A673 (cell line): ENCODE results near the gene R3HDML. TPM values are rescaled to one million over a fixed set of nuclear protein-coding genes. Genes with fewer than 3 reads are reported as not detected.

ENCODE experiments used
- BruUV-seq: library from RNA; stranded (reverse); fragments of 400-500 nt; replicated peaks from 2 replicates; lab custom pipeline; 2021; lab: Mats Ljungman, UMichigan
- CTCF ChIA-PET: fragments of 300-600 bp; sonication (Branson Sonifier 250); formaldehyde crosslinking; loops from one replicate; lab custom pipeline; 2022; ENCODE audit warnings: antibody characterized with exemption; lab: Charles Lee
- POLR2A ChIA-PET: fragments of 300-600 bp; sonication (Branson Sonifier 250); formaldehyde crosslinking; loops from one replicate; lab custom pipeline; 2022; ENCODE audit warnings: antibody characterized with exemption; ENCODE audit not compliant: low non-redundant PET; lab: Charles Lee
- DNase-seq: peaks from one replicate; pipeline ENCODE4 v3.0.0-alpha.2; 2015; ENCODE audit warnings: low spot score
- H3K27ac ChIP-seq: fragments of 200-600 bp; sonication (generic); 2 replicates; pipeline ENCODE4 v1.5.1; 2016; ENCODE audit warnings: mixed run types, low read depth, mild to moderate bottlenecking, mixed read lengths, antibody characterized with exemption, low read length; ENCODE audit not compliant: poor library complexity, severe bottlenecking
- H3K27me3 ChIP-seq: fragments of 200-600 bp; sonication (generic); replicated peaks from 2 replicates; pipeline ENCODE4 v1.6.1; 2017; ENCODE audit warnings: mixed run types, low read depth, mild to moderate bottlenecking, mixed read lengths, antibody characterized with exemption, low read length; ENCODE audit not compliant: insufficient read depth, poor library complexity
- H3K36me3 ChIP-seq: fragments of 200-600 bp; sonication (generic); 2 replicates; pipeline ENCODE4 v1.6.1; 2016; ENCODE audit warnings: mixed run types, mild to moderate bottlenecking, mixed read lengths, antibody characterized with exemption, low read length; ENCODE audit not compliant: insufficient read depth, poor library complexity, severe bottlenecking
- H3K4me1 ChIP-seq: fragments of 200-600 bp; sonication (generic); 2 replicates; pipeline ENCODE4 v1.6.1; 2017; ENCODE audit warnings: mixed run types, mild to moderate bottlenecking, mixed read lengths, antibody characterized with exemption, low read length; ENCODE audit not compliant: insufficient read depth, poor library complexity, severe bottlenecking
- H3K4me3 ChIP-seq: fragments of 200-600 bp; sonication (generic); 2 replicates; pipeline ENCODE4 v1.5.1; 2016; ENCODE audit warnings: low read depth, mixed run types, mild to moderate bottlenecking, mixed read lengths, low read length; ENCODE audit not compliant: poor library complexity, severe bottlenecking
- H3K9me3 ChIP-seq: fragments of 200-600 bp; sonication (generic); 2 replicates; pipeline ENCODE4 v1.6.1; 2016; ENCODE audit warnings: mixed run types, low read depth, mild to moderate bottlenecking, mixed read lengths, antibody characterized with exemption, low read length; ENCODE audit not compliant: poor library complexity, severe bottlenecking
- CTCF ChIP-seq: fragments of 300-800, 200-600 bp; sonication (generic); conservative IDR thresholded peaks from 2 replicates; pipeline ENCODE4 v1.5.1; 2017; ENCODE audit warnings: low read depth, mild to moderate bottlenecking, antibody characterized with exemption, low read length, moderate library complexity, mixed read lengths
- EZH2 ChIP-seq: fragments of 200-600 bp; sonication (generic); IDR thresholded peaks from 2 replicates; pipeline ENCODE4 v1.6.1; 2017; ENCODE audit warnings: borderline replicate concordance, low read depth, mild to moderate bottlenecking, mixed read lengths, antibody characterized with exemption, low read length; ENCODE audit not compliant: poor library complexity, severe bottlenecking
- intact Hi-C: fragments of 100-400 bp; cut with micrococcal nuclease; formaldehyde crosslinking; loops from one replicate; pipeline ENCODE4 v1.10.0; 2022; ENCODE audit not compliant: unreplicated experiment
- total RNA-seq: library from RNA; stranded (reverse); gene quantifications from 2 replicates; pipeline ENCODE4 v1.2.3, GENCODE V29; 2021

R3HDML gene
- total RNA-seq, 1 experiment from 2014 or later: not detected

- POLR2A ChIA-PET: no interaction called here
- Histone ChIP-seq H3K27me3 (peaks cover 6% of the 10 kb centered on the region), H3K27ac (no peak within 1 kb of the TSS), H3K36me3 (no peaks in the 10 kb centered on the region), H3K9me3 (no peaks in the 10 kb centered on the region), H3K4me3 (no peak within 1 kb of the TSS), H3K4me1 (no peaks in the 10 kb centered on the region)
- CTCF ChIA-PET: no interaction called here
- BruUV-seq: no TSS peak
- DNase-seq: no peak
- intact Hi-C loops: no loop called here
- no peak for TF ChIP-seq CTCF
- TF ChIP-seq EZH2: no peak
These were observed 18.9 kb downstream of the R3HDML start, which contains the start of gene HNF4A for GRCh38 chr20:44355498-44356352. TSS of gene HNF4A (plus strand) at chr20:44355699. CDS start at chr20:44355805, 106 bp downstream.

DNA sequence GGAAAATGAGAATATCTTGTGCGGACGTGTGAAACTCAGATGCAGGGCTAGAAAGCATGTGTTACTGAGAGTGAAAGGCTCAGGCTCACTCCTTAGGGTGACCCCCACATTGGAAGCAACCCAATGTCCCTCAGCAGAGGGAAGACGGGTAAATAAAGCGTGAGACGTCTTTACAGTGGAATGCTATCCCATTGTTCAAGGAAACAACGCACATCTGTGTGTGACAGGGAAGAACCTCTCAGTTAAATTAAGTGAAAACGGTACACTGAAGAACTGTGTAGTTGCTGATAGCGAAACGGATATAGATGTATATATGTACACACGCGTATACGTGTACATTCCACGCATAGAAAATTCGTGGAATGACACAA is 19.5 kb downstream of the R3HDML start:
- TF ChIP-seq CTCF (no peak), EZH2 (no peak)
- peaks cover 6% of the 10 kb centered on the region for H3K27me3 ChIP-seq
- H3K4me1 ChIP-seq: no peaks in the 10 kb centered on the region
- no peak overlapping the region for H3K27ac ChIP-seq
- ChIA-PET CTCF (no interaction called here), POLR2A (no interaction called here)
- no TSS peak for BruUV-seq
- no peak for DNase-seq
- intact Hi-C loops: no loop called here
- H3K9me3 ChIP-seq: no peaks in the 10 kb centered on the region
- H3K36me3 ChIP-seq: no peaks in the 10 kb centered on the region
- no peak overlapping the region for H3K4me3 ChIP-seq

GRCh38 chr20:44357020-44357419 is 20.2 kb downstream of the R3HDML start:
- H3K4me1 ChIP-seq: no peaks in the 10 kb centered on the region
- no TSS peak for BruUV-seq
- no peak overlapping the region for H3K4me3 ChIP-seq
- ChIA-PET POLR2A (no interaction called here), CTCF (no interaction called here)
- H3K36me3 ChIP-seq: no peaks in the 10 kb centered on the region
- TF ChIP-seq EZH2 (no peak), CTCF (no peak)
- no peak overlapping the region for H3K27ac ChIP-seq
- intact Hi-C loops: no loop called here
- peaks cover 6% of the 10 kb centered on the region for H3K27me3 ChIP-seq
- no peak for DNase-seq
- no peaks in the 10 kb centered on the region for H3K9me3 ChIP-seq
